Stomach (tissue), 9 donors: Measurements from ENCODE around the gene EFHC2. TPM values are rescaled to one million over a fixed set of nuclear protein-coding genes. Genes with fewer than 3 reads are reported as not detected.
A peak's percentile ranks its signal among the peaks of the same experiment; 100 is the strongest.

Source experiments
- DNase-seq, 2 donors: peaks; one replicate each; pipeline versions ENCODE4 v3.0.0 to v3.0.0-alpha.2; 2013 to 2019
- H3K27ac ChIP-seq, 5 donors: fragments of 200-600 bp in 4 of 5; sonication (generic) in 4 of 5; one replicate each; pipeline ENCODE4 v1.5.1; 2013 to 2019; ENCODE audit warnings: mild to moderate bottlenecking in 1 of 5, moderate library complexity in 1 of 5
- H3K27me3 ChIP-seq, 3 donors: fragments of 200-600 bp; sonication (generic); one replicate each; pipeline ENCODE4 v1.5.1; 2017 to 2019; ENCODE audit warnings: mixed run types in 1 of 3
- H3K36me3 ChIP-seq, 4 donors: fragments of 200-600 bp; sonication (generic); 1 replicate in 3 of 4; 2 replicates in 1 of 4; pipeline ENCODE4 v1.5.1; 2016 to 2019
- H3K4me1 ChIP-seq, 4 donors: fragments of 200-600 bp; sonication (generic); one replicate each; pipeline ENCODE4 v1.5.1; 2016 to 2019
- H3K4me3 ChIP-seq, 4 donors: fragments of 200-600 bp; sonication (generic) in 3 of 4; one replicate each; pipeline ENCODE4 v1.5.1; 2016 to 2019; ENCODE audit warnings: mild to moderate bottlenecking in 1 of 4
- H3K9me3 ChIP-seq, 4 donors: fragments of 200-600 bp; sonication (generic); one replicate each; pipeline ENCODE4 v1.5.1; 2016 to 2019
- CTCF ChIP-seq, 7 experiments: fragments of 450-650 bp in 4 of 7; fragments of 200-600 bp in 3 of 7; sonication (generic) in 3 of 7; IDR thresholded peaks; one replicate each; pipeline ENCODE4 v1.5.1; 2016 to 2019; ENCODE audit warnings: antibody characterized with exemption in 7 of 7, control low read depth in 2 of 7, mild to moderate bottlenecking in 1 of 7
- EP300 ChIP-seq: sonication (generic); formaldehyde crosslinking; IDR thresholded peaks from one replicate; pipeline ENCODE4 v1.6.1; 2017; ENCODE audit warnings: antibody characterized with exemption
- POLR2A ChIP-seq, 4 donors: fragments of 450-650 bp; IDR thresholded peaks; one replicate each; pipeline ENCODE4 v1.6.1; 2016; ENCODE audit warnings: antibody characterized with exemption in 4 of 4, control low read depth in 2 of 4, mild to moderate bottlenecking in 1 of 4, moderate library complexity in 1 of 4
- POLR2AphosphoS5 ChIP-seq, 3 donors: sonication (generic); formaldehyde crosslinking; IDR thresholded peaks; one replicate each; pipeline ENCODE4 v1.6.1; 2016; ENCODE audit warnings: antibody characterized with exemption in 3 of 3
- WGBS, 5 donors: extraction: QIAGEN DNeasy Blood & Tissue Kit in 3 of 5; methylation state at CpG; one replicate each; pipeline versions ENCODE4 v1.1.5 to v1.1.7; 2013 to 2018; 5-methylcytosine and 5-hydroxymethylcytosine counted together
- intact Hi-C: fragments of 100-400 bp; cut with DNase I; formaldehyde crosslinking; loops from one replicate; pipeline ENCODE4 v1.15.1; 2023; ENCODE audit warnings: low total_unique reads
- polyA plus RNA-seq, 3 donors: library from polyadenylated mRNA; stranded (reverse); fragments of 200-250 nt; gene quantifications; one replicate each; pipeline ENCODE4 v1.2.3, GENCODE V29; 2013
- total RNA-seq, 5 donors: library from RNA; depleted of rRNA; stranded (reverse); fragments of >200 nt; gene quantifications; one replicate each; pipeline versions ENCODE4 v1.1.0 to v1.2.3, GENCODE V29; 2014 to 2016
- donor health status: healthy with polysubstance abuse.
- donor health status: Bipolar disorder and iron deficiency.
- donor health status: healthy.

EFHC2 gene
- total and polyA plus RNA-seq, 8 donors: 0.37 to 10.0 (median 1.5) TPM; not detected in 1

GRCh38 chrX:44225667-44226066, 117.8 kb downstream of the EFHC2 start:
- no peaks in the 10 kb centered on the region for H3K27me3 ChIP-seq
- no peak overlapping the region for H3K4me3 ChIP-seq
- intact Hi-C loops: no loop called here
- TF ChIP-seq CTCF (IDR thresholded peaks at IDR 0.05): no peak
- no peak for TF ChIP-seq POLR2A (IDR thresholded peaks at IDR 0.05)
- no peak for TF ChIP-seq POLR2AphosphoS5 (IDR thresholded peaks at IDR 0.05)
- TF ChIP-seq EP300: no peak
- no peaks in the 10 kb centered on the region for H3K9me3 ChIP-seq
- DNase-seq: no peak
- H3K4me1 ChIP-seq: peaks cover 0 to 12% (median 3%) of the 10 kb centered on the region in 4 donors
- H3K36me3 ChIP-seq: no peaks in the 10 kb centered on the region
- peak overlapping the region in 1 of 5 donors; percentile 24 for H3K27ac ChIP-seq
- 27 to 70% (median 50%) methylated on average over 3 of the region's 3 CpGs for WGBS, 5 donors

GRCh38 chrX:44224760-44225159, 118.7 kb downstream of the EFHC2 start:
- intact Hi-C loops: no loop called here
- DNase-seq: no peak
- H3K4me1 ChIP-seq: peaks cover 0 to 12% (median 3%) of the 10 kb centered on the region in 4 donors
- no peak overlapping the region for H3K27ac ChIP-seq
- no peaks in the 10 kb centered on the region for H3K36me3 ChIP-seq
- no peaks in the 10 kb centered on the region for H3K9me3 ChIP-seq
- no peak overlapping the region for H3K4me3 ChIP-seq
- H3K27me3 ChIP-seq: no peaks in the 10 kb centered on the region
- whole genome bisulfite sequencing, 5 donors: 63 to 94% (median 74%) methylated on average over 2 of the region's 2 CpGs
- no peak for TF ChIP-seq EP300
- TF ChIP-seq CTCF (IDR thresholded peaks at IDR 0.05): no peak
- no peak for TF ChIP-seq POLR2A (IDR thresholded peaks at IDR 0.05)
- no peak for TF ChIP-seq POLR2AphosphoS5 (IDR thresholded peaks at IDR 0.05)

- 2 to 56% (median 13%) methylated on average over 2 of the region's 2 CpGs for WGBS, 5 donors
- intact Hi-C loops: no loop called here
- TF ChIP-seq EP300: no peak
- TF ChIP-seq POLR2AphosphoS5 (IDR thresholded peaks at IDR 0.05): no peak
- no peak for TF ChIP-seq POLR2A (IDR thresholded peaks at IDR 0.05)
- no peak for TF ChIP-seq CTCF (IDR thresholded peaks at IDR 0.05)
- H3K27ac ChIP-seq: no peak overlapping the region
- no peaks in the 10 kb centered on the region for H3K27me3 ChIP-seq
- H3K4me3 ChIP-seq: no peak overlapping the region
- peaks cover 0 to 12% (median 3%) of the 10 kb centered on the region in 4 donors for H3K4me1 ChIP-seq
- H3K36me3 ChIP-seq: no peaks in the 10 kb centered on the region
- H3K9me3 ChIP-seq: no peaks in the 10 kb centered on the region
- DNase-seq: peak; percentile 10 to 57
These were observed 120.3 kb downstream of the EFHC2 start for GRCh38 chrX:44223150-44223549.

- H3K4me3 ChIP-seq: no peak overlapping the region
- no peaks in the 10 kb centered on the region for H3K9me3 ChIP-seq
- H3K27ac ChIP-seq: no peak overlapping the region
- intact Hi-C loops: no loop called here
- no peaks in the 10 kb centered on the region for H3K36me3 ChIP-seq
- DNase-seq: no peak
- H3K27me3 ChIP-seq: no peaks in the 10 kb centered on the region
- WGBS, 5 donors: 76 to 95% (median 83%) methylated on average over 3 of the region's 3 CpGs
- TF ChIP-seq POLR2A (IDR thresholded peaks at IDR 0.05): no peak
- peaks cover 0 to 7% (median 0%) of the 10 kb centered on the region in 4 donors for H3K4me1 ChIP-seq
These were observed 125.0 kb downstream of the EFHC2 start for GRCh38 chrX:44218465-44218864.

- DNase-seq: no peak
- Histone ChIP-seq H3K4me1 (no peaks in the 10 kb centered on the region), H3K27ac (no peak overlapping the region), H3K9me3 (no peaks in the 10 kb centered on the region), H3K36me3 (no peaks in the 10 kb centered on the region), H3K27me3 (no peaks in the 10 kb centered on the region), H3K4me3 (no peak overlapping the region)
- intact Hi-C loops: no loop called here
- TF ChIP-seq EP300 (no peak), POLR2AphosphoS5 (IDR thresholded peaks at IDR 0.05) (no peak), POLR2A (IDR thresholded peaks at IDR 0.05) (no peak), CTCF (IDR thresholded peaks at IDR 0.05) (no peak)
- 73 to 100% (median 87%) methylated on average over 2 to 3 of the region's 3 CpGs for WGBS, 5 donors
These were observed 127.3 kb downstream of the EFHC2 start for GRCh38 chrX:44216171-44216570.
